Vagina (tissue), 2 donors: ENCODE data around the gene S100A8. TPM values are rescaled to one million over a fixed set of nuclear protein-coding genes. Genes with fewer than 3 reads are reported as not detected.

Experiments used
- DNase-seq, 2 donors: peaks; one replicate each; pipeline ENCODE4 v3.0.0-alpha.2; 2017; ENCODE audit errors: extremely low spot score in 2 of 2
- H3K27ac ChIP-seq: fragments of 200-600 bp; sonication (generic); one replicate; pipeline ENCODE4 v1.5.1; 2019
- H3K27me3 ChIP-seq: fragments of 200-600 bp; sonication (generic); one replicate; pipeline ENCODE4 v1.5.1; 2019
- H3K36me3 ChIP-seq, 2 donors: fragments of 200-600 bp; sonication (generic); one replicate each; pipeline ENCODE4 v1.5.1; 2017 to 2019
- H3K4me1 ChIP-seq: fragments of 200-600 bp; sonication (generic); one replicate; pipeline ENCODE4 v1.5.1; 2019
- H3K4me3 ChIP-seq, 2 donors: fragments of 200-600 bp; sonication (generic); 1 replicate in 1 of 2; 2 replicates in 1 of 2; pipeline ENCODE4 v1.5.1; 2016 to 2019
- H3K9me3 ChIP-seq: fragments of 200-600 bp; sonication (generic); one replicate; pipeline ENCODE4 v1.5.1; 2019
- POLR2A ChIP-seq, 2 donors: fragments of 450-650 bp; IDR thresholded peaks; one replicate each; pipeline ENCODE4 v1.6.1; 2017; ENCODE audit warnings: antibody characterized with exemption in 2 of 2, mild to moderate bottlenecking in 2 of 2, moderate library complexity in 2 of 2
- POLR2AphosphoS5 ChIP-seq, 2 donors: sonication (generic); formaldehyde crosslinking; IDR thresholded peaks; one replicate each; pipeline ENCODE4 v1.9.0; 2017; ENCODE audit warnings: antibody characterized with exemption in 2 of 2, mild to moderate bottlenecking in 2 of 2, low read depth in 1 of 2; ENCODE audit not compliant: insufficient read depth in 1 of 2
- intact Hi-C: fragments of 100-400 bp; cut with DNase I; formaldehyde crosslinking; loops from one replicate; pipeline ENCODE4 v1.15.1; 2023
- total RNA-seq: library from RNA; depleted of rRNA; stranded (reverse); fragments of >200 nt; gene quantifications from one replicate; pipeline ENCODE4 v1.2.3, GENCODE V29; 2016
- TF ChIP-seq, protein P1 (sequence below), 3 experiments: fragments of 450-650 bp in 2 of 3; fragments of 200-600 bp in 1 of 3; sonication (generic) in 1 of 3; IDR thresholded peaks; one replicate each; pipeline ENCODE4 v1.5.1; 2017 to 2019; ENCODE audit warnings: antibody characterized with exemption in 3 of 3, mild to moderate bottlenecking in 2 of 3, moderate library complexity in 2 of 3

S100A8 gene
- total RNA-seq, 1 donor from 2014 or later = 1,155 TPM

DNA sequence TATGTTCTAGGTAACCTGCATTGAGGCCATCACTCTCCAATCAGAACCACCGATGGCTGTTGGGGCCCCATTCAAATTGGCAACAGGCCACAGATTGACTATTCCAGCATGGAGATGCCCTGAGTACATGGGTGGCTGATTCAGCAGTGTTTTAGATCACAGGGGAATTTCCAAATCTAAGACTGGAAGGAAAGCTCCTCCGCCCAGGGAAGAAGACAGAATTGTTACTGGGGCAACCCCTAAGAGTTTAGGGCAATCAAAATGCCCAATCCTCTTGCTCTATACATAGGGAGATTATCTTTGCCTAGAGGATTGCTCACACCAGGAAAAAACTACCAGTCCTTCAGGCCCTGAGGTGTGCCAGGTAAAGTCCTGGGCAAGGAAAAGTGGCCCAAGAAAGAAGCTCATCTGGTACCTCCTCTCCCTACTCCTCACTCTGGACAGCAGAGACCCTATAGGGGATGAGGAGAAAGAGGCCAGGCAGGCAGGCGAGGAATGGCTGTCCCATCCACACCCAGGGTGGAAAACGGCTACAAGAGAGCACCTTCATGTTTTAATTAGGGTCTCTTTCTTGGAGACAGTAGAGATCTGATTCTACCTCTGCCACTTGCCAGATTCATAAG is 5.8 kb downstream of the S100A8 start:
- DNase-seq = peak in 1 of 2 donors; percentile 58
- no peak for TF ChIP-seq POLR2AphosphoS5 (IDR thresholded peaks at IDR 0.05; ENCODE audit: insufficient read depth in 1 of 2, low read depth in 1 of 2)
- no peak for TF ChIP-seq POLR2A (IDR thresholded peaks at IDR 0.05)
- TF ChIP-seq, protein P1, sequence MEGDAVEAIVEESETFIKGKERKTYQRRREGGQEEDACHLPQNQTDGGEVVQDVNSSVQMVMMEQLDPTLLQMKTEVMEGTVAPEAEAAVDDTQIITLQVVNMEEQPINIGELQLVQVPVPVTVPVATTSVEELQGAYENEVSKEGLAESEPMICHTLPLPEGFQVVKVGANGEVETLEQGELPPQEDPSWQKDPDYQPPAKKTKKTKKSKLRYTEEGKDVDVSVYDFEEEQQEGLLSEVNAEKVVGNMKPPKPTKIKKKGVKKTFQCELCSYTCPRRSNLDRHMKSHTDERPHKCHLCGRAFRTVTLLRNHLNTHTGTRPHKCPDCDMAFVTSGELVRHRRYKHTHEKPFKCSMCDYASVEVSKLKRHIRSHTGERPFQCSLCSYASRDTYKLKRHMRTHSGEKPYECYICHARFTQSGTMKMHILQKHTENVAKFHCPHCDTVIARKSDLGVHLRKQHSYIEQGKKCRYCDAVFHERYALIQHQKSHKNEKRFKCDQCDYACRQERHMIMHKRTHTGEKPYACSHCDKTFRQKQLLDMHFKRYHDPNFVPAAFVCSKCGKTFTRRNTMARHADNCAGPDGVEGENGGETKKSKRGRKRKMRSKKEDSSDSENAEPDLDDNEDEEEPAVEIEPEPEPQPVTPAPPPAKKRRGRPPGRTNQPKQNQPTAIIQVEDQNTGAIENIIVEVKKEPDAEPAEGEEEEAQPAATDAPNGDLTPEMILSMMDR (IDR thresholded peaks at IDR 0.05) = no peak
- no peaks in the 10 kb centered on the region for H3K36me3 ChIP-seq
- no peak overlapping the region for H3K4me3 ChIP-seq
- H3K9me3 ChIP-seq = no peaks in the 10 kb centered on the region
- no peak overlapping the region for H3K27ac ChIP-seq
- intact Hi-C loops = no loop called here
- H3K27me3 ChIP-seq = no peaks in the 10 kb centered on the region
- H3K4me1 ChIP-seq = no peaks in the 10 kb centered on the region

DNA sequence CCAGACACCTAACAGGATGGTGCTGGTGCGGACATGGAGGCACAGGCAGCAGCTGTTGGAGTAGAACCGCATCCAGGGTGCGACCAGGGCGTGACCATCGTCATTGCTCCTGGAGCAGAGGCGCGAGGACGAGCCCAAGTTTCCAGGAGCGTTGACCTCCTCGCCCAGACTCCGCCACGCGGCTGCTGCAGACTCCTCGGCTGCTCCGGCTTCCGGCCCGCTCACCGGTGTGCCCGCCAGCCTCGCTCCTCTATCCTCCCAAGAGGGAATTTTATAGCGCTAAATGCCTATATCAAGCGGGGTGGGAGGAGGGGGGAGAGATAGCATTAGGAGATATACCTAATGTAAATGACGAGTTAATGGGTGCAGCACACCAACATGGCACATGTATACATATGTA is 10.2 kb downstream of the S100A8 start:
- Histone ChIP-seq H3K27ac (no peak overlapping the region), H3K27me3 (no peaks in the 10 kb centered on the region), H3K4me3 (no peak overlapping the region), H3K4me1 (no peaks in the 10 kb centered on the region), H3K36me3 (no peaks in the 10 kb centered on the region), H3K9me3 (no peaks in the 10 kb centered on the region)
- TF ChIP-seq, protein P1 (IDR thresholded peaks at IDR 0.05) = no peak
- TF ChIP-seq POLR2A (IDR thresholded peaks at IDR 0.05) (no peak), POLR2AphosphoS5 (IDR thresholded peaks at IDR 0.05; ENCODE audit: insufficient read depth in 1 of 2, low read depth in 1 of 2) (no peak)
- peak in 1 of 2 donors; percentile 25 for DNase-seq
- intact Hi-C loops = no loop called here

- Histone ChIP-seq H3K27ac (no peak overlapping the region), H3K27me3 (no peaks in the 10 kb centered on the region), H3K9me3 (no peaks in the 10 kb centered on the region), H3K4me3 (no peak overlapping the region), H3K4me1 (no peaks in the 10 kb centered on the region), H3K36me3 (no peaks in the 10 kb centered on the region)
- intact Hi-C loops = no loop called here
- no peak for DNase-seq
- TF ChIP-seq POLR2A (IDR thresholded peaks at IDR 0.05) (no peak), POLR2AphosphoS5 (IDR thresholded peaks at IDR 0.05; ENCODE audit: insufficient read depth in 1 of 2, low read depth in 1 of 2) (no peak)
- TF ChIP-seq, protein P1 (IDR thresholded peaks at IDR 0.05) = no peak
Observed at GRCh38 chr1:153379591-153379990, 11.3 kb downstream of the S100A8 start.

DNA sequence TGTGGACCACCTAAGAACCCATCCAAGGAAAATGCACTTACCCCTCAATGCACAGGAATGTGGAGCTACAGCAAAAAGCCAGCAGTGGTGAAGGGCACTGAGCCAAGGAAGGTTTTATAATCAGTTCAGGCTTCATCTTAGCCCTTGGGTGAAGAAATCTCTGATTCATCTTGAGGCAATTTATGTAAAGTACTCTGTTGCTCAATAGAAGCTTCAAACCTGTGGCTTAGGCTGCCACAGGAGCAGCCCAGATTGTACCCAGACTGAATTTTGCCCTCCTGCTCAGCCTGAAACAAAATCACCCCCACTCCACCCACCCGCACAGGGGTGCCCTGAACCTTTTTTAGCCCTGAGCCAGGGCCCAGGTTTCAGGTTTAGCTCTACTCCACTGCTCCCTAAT is 15.4 kb downstream of the S100A8 start, which contains the start of gene S100A12:
Gene S100A12 (minus strand): TSS at position 111 of the 400 bp plus-strand sequence. CDS start 1,029 bp downstream, outside the sequence.
- H3K27ac ChIP-seq = peak within 1 kb of the TSS; percentile 27
- H3K9me3 ChIP-seq = no peaks in the 10 kb centered on the region
- intact Hi-C loops = no loop called here
- no peaks in the 10 kb centered on the region for H3K36me3 ChIP-seq
- no peaks in the 10 kb centered on the region for H3K27me3 ChIP-seq
- peak in 1 of 2 donors; percentile 77 for DNase-seq
- TF ChIP-seq POLR2AphosphoS5 (IDR thresholded peaks at IDR 0.05; ENCODE audit: insufficient read depth in 1 of 2, low read depth in 1 of 2) = peak in 1 of 2 donors; percentile 56
- no peak for TF ChIP-seq POLR2A (IDR thresholded peaks at IDR 0.05)
- H3K4me1 ChIP-seq = no peaks in the 10 kb centered on the region
- no peak within 1 kb of the TSS for H3K4me3 ChIP-seq

GRCh38 chr1:153374071-153374470 is 16.8 kb downstream of the S100A8 start:
- H3K36me3 ChIP-seq = no peaks in the 10 kb centered on the region
- intact Hi-C loops = no loop called here
- no peak for TF ChIP-seq POLR2AphosphoS5 (IDR thresholded peaks at IDR 0.05; ENCODE audit: insufficient read depth in 1 of 2, low read depth in 1 of 2)
- TF ChIP-seq, protein P1 (IDR thresholded peaks at IDR 0.05) = no peak
- no peak for TF ChIP-seq POLR2A (IDR thresholded peaks at IDR 0.05)
- no peaks in the 10 kb centered on the region for H3K27me3 ChIP-seq
- peak in 1 of 2 donors; percentile 61 for DNase-seq
- no peak overlapping the region for H3K27ac ChIP-seq
- no peaks in the 10 kb centered on the region for H3K4me1 ChIP-seq
- no peak overlapping the region for H3K4me3 ChIP-seq
- no peaks in the 10 kb centered on the region for H3K9me3 ChIP-seq
